Activated gamma-delta T cell (primary cell): ENCODE measurements around the gene SLAMF7.
"Not testable (repeated sequence)": the region's sequence is repeated elsewhere in the genome, so short reads cannot be mapped to it uniquely, and the experiment has no call there.

ENCODE experiments used
- DNase-seq: peaks from one replicate; lab custom pipeline; 2025; lab: John Stamatoyannopoulos, UW
- total RNA-seq, 2 donors: gene quantifications; one replicate each; lab custom pipeline; 2026; lab: John Stamatoyannopoulos, UW

Gene SLAMF7, protein sequence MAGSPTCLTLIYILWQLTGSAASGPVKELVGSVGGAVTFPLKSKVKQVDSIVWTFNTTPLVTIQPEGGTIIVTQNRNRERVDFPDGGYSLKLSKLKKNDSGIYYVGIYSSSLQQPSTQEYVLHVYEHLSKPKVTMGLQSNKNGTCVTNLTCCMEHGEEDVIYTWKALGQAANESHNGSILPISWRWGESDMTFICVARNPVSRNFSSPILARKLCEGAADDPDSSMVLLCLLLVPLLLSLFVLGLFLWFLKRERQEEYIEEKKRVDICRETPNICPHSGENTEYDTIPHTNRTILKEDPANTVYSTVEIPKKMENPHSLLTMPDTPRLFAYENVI
- 142 to 159 reads per million in 2 donors for total RNA-seq

GRCh38 chr1:160739098-160739511 is at the start of gene SLAMF7:
Gene SLAMF7, plus strand, starts transcription at chr1:160739247. Its CDS starts 55 bp downstream, at chr1:160739302.
- no peak for DNase-seq

DNA sequence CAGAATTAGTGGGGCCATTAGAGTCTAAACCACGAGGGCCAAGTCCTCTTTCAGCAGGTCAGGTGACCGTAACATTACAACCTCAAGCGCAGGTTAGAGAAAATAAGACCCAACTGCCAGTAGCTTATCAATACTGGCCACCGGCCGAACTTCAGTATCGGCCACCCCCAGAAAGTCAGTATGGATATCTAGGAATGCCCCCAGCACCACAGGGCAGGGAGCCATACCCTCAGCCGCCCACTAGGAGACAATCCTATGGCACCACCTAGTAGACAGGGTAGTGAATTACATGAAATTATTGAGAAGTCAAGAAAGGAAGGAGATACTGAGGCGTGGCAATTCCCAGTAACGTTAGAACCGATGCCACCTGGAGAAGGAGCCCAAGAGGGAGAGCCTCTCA is 46.7 kb upstream of the SLAMF7 start:
- not testable (repeated sequence) for DNase-seq

GRCh38 chr1:160702100-160702499 is 36.9 kb upstream of the SLAMF7 start:
- DNase-seq: no peak

GRCh38 chr1:160704250-160704649 is 34.8 kb upstream of the SLAMF7 start:
- no peak for DNase-seq

DNA sequence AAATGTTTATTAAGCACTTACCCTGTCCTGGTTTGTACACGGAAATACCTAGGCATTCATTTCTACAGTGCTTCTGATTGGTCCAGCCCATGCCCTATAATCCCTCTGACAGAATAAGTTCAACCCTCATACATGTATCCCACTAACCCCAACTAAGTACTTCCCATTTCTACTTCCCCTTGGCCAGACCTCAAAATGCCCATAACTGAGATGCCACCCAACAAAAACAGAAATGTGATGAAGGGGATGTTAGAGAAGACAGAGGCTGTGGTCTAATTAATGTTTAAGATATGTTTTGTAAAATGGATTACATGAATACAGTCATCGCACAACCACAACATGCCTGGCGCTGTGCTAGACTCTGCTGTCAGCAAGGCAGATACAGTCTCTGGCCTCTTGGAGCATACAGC is 33.8 kb upstream of the SLAMF7 start:
- DNase-seq: not testable (repeated sequence)

DNA sequence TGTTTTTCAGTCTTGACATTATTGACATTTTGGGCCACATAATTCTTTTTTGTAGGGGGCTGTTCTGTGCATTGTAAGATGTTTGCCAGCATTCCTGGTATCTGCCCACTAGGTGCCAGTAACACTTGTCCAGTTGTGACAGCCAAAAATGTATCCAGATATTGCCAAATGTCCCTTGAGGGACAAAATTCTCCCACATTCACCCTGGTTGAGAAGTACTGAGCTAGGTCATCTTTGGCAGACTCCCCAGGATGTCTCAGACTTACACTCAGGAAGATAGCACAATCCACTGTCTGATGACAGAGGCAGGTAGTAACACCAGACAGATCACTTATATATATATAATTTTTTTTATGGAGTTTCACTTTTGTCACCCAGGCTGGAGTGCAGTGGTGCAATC is 33.3 kb upstream of the SLAMF7 start:
- DNase-seq: no peak

- DNase-seq: no peak
Observed at GRCh38 chr1:160706526-160707235, 32.4 kb upstream of the SLAMF7 start.

GRCh38 chr1:160707236-160708064 is 31.6 kb upstream of the SLAMF7 start:
- DNase-seq: no peak

GRCh38 chr1:160708118-160708517 is 30.9 kb upstream of the SLAMF7 start:
- DNase-seq: no peak

DNA sequence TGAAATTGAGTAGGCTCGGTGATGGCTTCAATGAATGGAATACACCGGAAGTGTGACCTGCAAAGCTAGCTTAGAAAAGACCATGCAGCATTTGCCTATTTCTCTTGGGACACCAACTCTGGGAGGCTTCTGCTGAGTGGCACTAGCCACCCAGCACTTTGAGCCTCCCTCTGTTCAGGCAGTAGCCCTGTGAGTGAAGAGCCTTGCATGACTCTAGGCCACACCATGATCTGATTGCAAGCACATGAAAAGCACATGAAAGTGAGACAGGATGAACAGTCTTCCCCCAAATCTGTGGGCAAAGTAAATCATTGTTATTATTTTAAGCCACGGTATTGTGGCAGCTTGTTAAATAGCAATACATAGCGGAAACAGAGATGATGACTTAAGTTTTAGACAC is 30.2 kb upstream of the SLAMF7 start:
- DNase-seq: no peak

- DNase-seq: no peak
Observed at GRCh38 chr1:160709715-160710114, 29.3 kb upstream of the SLAMF7 start.

DNA sequence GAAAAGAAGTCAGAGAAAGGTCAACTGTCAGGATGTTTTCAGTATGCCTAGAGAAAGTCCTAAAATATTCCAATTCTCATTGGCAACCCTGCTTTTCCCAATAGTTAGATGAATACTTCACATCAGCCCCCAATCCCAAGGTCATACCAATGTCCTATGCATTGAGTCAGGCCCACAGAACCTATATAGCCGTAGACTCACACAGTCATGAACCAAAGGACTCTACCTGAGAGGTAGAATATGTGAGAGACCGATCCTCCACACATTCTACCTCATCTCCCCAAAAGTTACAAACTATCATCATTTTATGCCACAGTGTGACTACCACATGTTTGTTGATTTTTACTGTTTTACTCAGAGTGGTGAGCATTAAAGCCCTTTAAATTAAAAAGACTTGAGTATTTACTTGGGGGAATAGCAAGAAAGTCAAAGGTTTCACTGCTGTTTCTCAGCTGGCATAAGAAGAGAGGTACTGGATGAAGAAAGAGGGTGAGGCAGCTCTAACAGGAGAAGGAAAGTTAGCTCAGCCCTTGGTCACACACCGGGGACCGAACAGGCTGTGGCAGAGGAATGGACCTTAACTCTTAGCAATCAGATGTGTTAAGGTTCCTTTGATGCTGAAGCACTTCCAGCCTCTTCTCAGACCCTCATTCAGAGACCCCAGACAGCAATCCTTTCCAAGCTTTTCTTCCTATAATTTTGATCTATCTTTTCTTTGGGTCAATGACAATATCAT is 28.4 kb upstream of the SLAMF7 start:
- no peak for DNase-seq

GRCh38 chr1:160711276-160711601 is 27.8 kb upstream of the SLAMF7 start:
- DNase-seq: no peak

- DNase-seq: no peak
Observed at GRCh38 chr1:160711602-160712311, 27.3 kb upstream of the SLAMF7 start, which contains the start of gene CD48. Gene CD48, minus strand, starts transcription at chr1:160711822. Its CDS starts 59 bp downstream, at chr1:160711763.

GRCh38 chr1:160712525-160713080 is 26.4 kb upstream of the SLAMF7 start:
- not testable (repeated sequence) for DNase-seq

GRCh38 chr1:160713161-160713560 is 25.9 kb upstream of the SLAMF7 start:
- DNase-seq: no peak

- DNase-seq: not testable (repeated sequence)
Observed at GRCh38 chr1:160714034-160714648, 24.9 kb upstream of the SLAMF7 start.

- no peak for DNase-seq
Observed at GRCh38 chr1:160716013-160716412, 23.0 kb upstream of the SLAMF7 start.

- no peak for DNase-seq
Observed at GRCh38 chr1:160717306-160717705, 21.7 kb upstream of the SLAMF7 start.

DNA sequence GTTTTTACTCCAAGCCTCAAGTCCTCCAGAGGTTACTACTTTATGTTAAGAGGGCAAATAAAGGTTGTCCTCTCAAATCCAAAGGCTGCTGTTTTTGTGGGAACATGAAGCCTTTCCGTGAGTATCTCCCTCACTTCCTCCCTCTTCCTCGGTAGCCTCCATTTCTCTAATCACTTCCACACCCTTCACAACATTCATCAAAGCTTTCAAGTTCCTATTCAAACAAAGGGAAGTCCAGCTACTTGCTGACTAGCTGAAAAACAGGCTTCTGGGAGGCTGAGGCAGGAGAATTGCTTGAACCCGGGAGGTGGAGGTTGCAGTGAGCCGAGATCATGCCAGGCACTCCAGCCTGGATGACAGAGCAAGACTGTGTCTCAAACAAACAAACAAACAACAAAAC is 20.8 kb upstream of the SLAMF7 start:
- no peak for DNase-seq
